SK-N-MC (cell line): Measurements from ENCODE around the gene TXNRD2.

Experiments
- DNase-seq: peaks from one replicate; pipeline ENCODE4 v3.0.0-alpha.2; 2011; ENCODE audit warnings: low read depth, low spot score
- H3K27ac ChIP-seq: fragments of 200-600 bp; sonication (generic); 2 replicates; pipeline ENCODE4 v1.5.1; 2016; ENCODE audit warnings: mixed run types
- H3K36me3 ChIP-seq: fragments of 200-600 bp; sonication (generic); 2 replicates; pipeline ENCODE4 v1.6.1; 2017; ENCODE audit warnings: antibody characterized with exemption, low read length, mixed read lengths; ENCODE audit not compliant: insufficient read depth
- H3K4me3 ChIP-seq: fragments of 200-600 bp; sonication (generic); 2 replicates; pipeline ENCODE4 v1.5.1; 2016
- H3K9ac ChIP-seq: fragments of 200-600 bp; sonication (generic); 2 replicates; pipeline ENCODE4 v1.8.0; 2017; ENCODE audit warnings: mixed run types, mixed read lengths; ENCODE audit not compliant: insufficient read length
- H3K9me3 ChIP-seq: fragments of 200-600 bp; sonication (generic); 2 replicates; pipeline ENCODE4 v1.6.1; 2017; ENCODE audit warnings: low read depth, mild to moderate bottlenecking, antibody characterized with exemption, low read length, moderate library complexity, mixed read lengths
- EZH2 ChIP-seq: fragments of 200-600 bp; sonication (generic); IDR thresholded peaks from one replicate; pipeline ENCODE4 v1.6.1; 2017; ENCODE audit warnings: antibody characterized with exemption
- FOXP2 ChIP-seq: optimal IDR thresholded peaks from 2 replicates; pipeline ENCODE3; 2011; ENCODE audit warnings: mild to moderate bottlenecking, moderate library complexity; ENCODE audit not compliant: insufficient read depth; ENCODE audit errors: extremely low read length, control extremely low read depth
- POLR2AphosphoS5 ChIP-seq: IDR thresholded peaks from 2 replicates; pipeline ENCODE4 v1.6.1; 2012; ENCODE audit warnings: mild to moderate bottlenecking, low read depth, low read length, borderline replicate concordance

The TXNRD2 gene

DNA sequence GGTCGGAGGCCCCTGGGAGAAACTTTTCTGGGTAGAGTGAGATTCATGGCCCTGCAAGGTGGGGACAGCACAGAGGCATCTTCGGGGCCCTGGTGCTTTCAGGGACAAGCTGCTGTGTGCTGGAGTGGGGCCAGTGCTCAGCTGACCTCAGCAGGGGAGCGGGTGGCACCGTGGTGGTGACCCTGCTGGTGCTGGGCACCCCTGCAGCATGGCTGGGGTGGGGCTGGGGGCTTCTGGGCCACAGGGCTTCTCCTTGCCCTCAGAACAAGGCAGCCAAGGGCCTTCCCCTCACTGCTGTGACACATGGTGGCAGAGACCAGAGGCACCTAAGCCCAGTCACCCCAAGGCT, 62.0 kb downstream of the TXNRD2 start:
- no peak for TF ChIP-seq FOXP2
- no peak for TF ChIP-seq POLR2AphosphoS5
- TF ChIP-seq EZH2, result no peak
- Histone ChIP-seq H3K4me3 (no peak overlapping the region), H3K27ac (no peak overlapping the region), H3K9ac (no peak overlapping the region), H3K9me3 (no peaks in the 10 kb centered on the region), H3K36me3 (no peaks in the 10 kb centered on the region)
- no peak for DNase-seq

- DNase-seq, result no peak
- H3K9ac ChIP-seq, result no peak overlapping the region
- TF ChIP-seq POLR2AphosphoS5 (no peak), FOXP2 (no peak)
- H3K36me3 ChIP-seq, result no peaks in the 10 kb centered on the region
- H3K27ac ChIP-seq, result no peak overlapping the region
- no peak overlapping the region for H3K4me3 ChIP-seq
- no peaks in the 10 kb centered on the region for H3K9me3 ChIP-seq
Measured at GRCh38 chr22:19879246-19879570, 62.4 kb downstream of the TXNRD2 start.

DNA sequence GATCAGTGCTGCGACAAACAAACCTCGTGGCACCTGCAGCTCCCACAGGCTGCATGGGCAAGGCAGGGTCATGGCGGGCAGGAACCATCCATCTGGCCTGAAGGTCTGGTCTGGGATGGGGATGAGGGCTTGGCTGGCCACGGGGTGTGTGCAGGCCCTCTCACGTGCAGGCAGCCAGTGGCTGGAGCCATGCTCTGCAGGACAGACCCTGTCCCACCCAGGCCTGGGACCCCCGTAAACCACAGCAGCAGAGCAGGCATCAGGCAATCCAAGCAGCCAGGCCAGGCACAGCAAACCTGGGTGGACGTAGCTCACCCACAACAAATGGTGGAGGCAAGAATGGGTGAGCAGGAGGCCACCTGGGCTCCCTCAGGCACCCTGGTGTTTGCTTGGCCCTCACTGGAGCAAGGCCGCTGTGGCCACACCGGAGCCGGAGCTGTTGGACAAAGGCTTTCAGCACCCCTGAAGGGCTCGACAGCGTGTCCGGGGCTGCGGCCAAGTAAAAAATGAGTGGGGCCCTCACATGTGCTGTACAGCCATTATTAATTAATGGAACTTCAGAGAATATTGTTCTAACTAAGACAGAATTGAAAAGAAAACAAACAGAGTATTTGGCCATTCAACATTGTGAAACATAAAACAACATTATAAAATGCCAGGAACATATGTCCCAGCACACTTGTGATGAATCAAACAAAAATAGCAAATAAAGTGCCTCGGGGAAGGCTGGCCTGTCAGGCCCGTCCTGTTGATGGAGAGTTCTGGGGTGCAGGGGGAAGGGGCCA, 63.0 kb downstream of the TXNRD2 start:
- TF ChIP-seq FOXP2, result no peak
- TF ChIP-seq EZH2, result no peak
- TF ChIP-seq POLR2AphosphoS5, result no peak

DNA sequence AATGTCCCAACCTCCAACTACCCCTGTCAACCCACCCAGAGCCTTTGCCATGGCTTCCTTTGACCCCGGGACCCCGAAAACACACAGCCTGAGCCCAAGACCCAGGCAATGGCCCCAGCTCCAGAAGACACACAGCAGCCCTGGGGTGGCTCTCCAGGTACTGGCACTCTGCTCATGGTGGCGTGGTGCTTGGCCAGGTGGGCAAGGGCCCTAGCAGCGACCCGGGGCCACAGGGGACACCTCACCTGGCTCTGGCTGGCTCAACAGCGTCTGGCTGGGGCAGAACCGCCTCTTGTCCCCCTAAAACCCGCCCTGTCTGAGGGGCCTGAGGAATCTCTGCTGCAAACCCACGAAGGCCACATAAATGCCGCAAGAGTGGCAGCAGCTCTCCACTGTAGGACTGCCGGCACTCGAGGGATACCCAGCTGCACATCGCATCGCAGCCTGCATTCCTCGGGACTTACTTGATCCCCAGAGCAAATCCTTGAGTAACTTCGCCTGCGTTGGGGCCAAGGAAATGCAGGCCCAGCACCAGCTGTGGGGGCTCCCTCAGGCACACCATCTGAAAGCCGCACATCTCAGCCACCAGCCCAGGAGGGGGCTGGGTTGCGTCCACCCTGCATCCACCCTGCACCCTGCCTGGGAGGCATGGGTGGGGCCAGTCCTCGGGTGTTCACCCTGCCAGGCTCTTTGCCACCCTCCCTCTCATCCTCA, 63.8 kb downstream of the TXNRD2 start:
- no peaks in the 10 kb centered on the region for H3K36me3 ChIP-seq

More for the DNA sequence above, 63.0 kb downstream of the TXNRD2 start:
- no peak for DNase-seq
- H3K9ac ChIP-seq, result no peak overlapping the region
- H3K9me3 ChIP-seq, result no peaks in the 10 kb centered on the region
- H3K4me3 ChIP-seq, result no peak overlapping the region
- 0 out of 2 replicates have a peak overlapping the region, but pooled peaks have one; percentile 46 for H3K27ac ChIP-seq
- no peaks in the 10 kb centered on the region for H3K36me3 ChIP-seq

DNA sequence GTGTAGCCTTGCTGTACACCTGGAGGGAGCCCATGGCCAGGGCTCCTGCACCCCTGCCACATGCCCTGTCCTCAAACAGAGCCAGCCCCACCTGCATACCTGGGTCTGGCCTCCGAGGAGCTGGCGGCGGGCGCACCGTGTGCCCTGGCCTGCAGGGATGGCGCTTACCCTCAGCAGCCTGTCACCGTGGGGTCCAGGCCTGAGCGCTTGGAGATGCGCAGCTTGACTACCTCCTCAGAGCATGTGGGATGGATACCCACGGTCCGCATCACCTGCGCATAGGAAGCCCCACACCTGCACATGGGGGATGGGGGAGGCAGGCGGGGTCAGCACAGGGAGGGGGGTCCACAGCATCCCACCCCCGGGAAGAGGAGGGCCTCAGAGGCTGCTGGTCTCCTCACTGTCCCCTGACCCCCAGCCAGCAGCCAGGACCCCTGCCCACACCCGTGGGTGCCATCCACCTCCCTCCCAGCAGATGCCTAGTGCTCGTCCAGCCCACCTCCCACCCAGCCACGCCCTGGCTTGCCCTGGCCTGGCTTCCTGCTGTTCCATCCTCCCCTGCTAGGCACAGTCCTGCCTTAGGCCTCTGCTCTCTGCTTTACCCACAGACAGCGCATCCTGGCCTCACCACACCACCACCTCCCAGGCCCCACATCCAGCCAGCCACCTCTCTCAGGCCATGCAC, 64.5 kb downstream of the TXNRD2 start:
- H3K36me3 ChIP-seq, result no peaks in the 10 kb centered on the region
- no peak for DNase-seq
- H3K9ac ChIP-seq, result no peak overlapping the region
- no peak overlapping the region for H3K27ac ChIP-seq
- no peak for TF ChIP-seq POLR2AphosphoS5
- TF ChIP-seq FOXP2, result no peak
- TF ChIP-seq EZH2, result no peak
- no peaks in the 10 kb centered on the region for H3K9me3 ChIP-seq
- H3K4me3 ChIP-seq, result no peak overlapping the region

More for the DNA sequence above, 63.8 kb downstream of the TXNRD2 start:
- no peaks in the 10 kb centered on the region for H3K9me3 ChIP-seq
- H3K27ac ChIP-seq, result no peak overlapping the region
- DNase-seq, result no peak
- no peak overlapping the region for H3K4me3 ChIP-seq
- no peak overlapping the region for H3K9ac ChIP-seq
- no peak for TF ChIP-seq EZH2
- TF ChIP-seq FOXP2, result no peak
- no peak for TF ChIP-seq POLR2AphosphoS5

- no peak overlapping the region for H3K27ac ChIP-seq
- TF ChIP-seq FOXP2 (no peak), EZH2 (no peak), POLR2AphosphoS5 (no peak)
Measured at GRCh38 chr22:19876314-19876940, 65.2 kb downstream of the TXNRD2 start.

DNA sequence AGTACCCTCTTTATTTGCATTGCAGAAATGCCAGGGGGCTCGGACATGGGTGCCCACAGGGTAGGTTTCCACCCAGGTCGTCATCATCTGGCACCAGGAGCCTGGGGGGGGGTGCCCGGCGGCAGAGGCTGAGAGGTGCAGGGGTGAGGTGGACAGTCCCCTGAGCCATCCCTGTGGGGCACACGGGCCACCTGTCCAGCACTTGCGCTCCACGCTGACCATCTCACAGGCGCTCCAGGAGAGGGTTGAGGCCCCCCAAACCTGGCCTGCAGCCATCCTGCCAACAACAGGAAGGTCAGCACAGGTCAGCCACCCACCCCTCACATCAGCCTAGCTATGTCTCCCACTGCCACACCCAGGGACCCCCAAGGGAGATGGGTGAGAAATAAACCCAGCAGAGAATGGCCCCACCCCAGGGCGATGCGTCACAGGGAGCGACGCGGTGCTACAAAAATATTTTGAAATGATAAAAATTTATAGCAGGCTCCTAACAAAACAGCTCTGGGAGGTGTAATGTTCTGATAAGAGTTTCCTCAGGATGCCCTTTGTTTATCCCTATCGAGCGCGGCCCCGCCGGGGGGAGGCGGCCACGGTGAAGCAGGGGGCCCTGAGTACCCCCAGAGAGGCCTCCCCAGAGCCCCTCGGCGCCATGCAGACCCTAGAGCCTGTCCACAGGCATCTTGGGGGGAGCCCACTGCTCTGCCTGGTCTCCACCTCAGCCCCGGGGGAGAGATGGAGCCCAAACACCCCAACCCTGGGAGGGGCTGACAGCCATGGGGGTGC, 65.9 kb downstream of the TXNRD2 start:
- Histone ChIP-seq H3K27ac (no peak overlapping the region), H3K4me3 (no peak overlapping the region), H3K9me3 (no peaks in the 10 kb centered on the region), H3K9ac (no peak overlapping the region), H3K36me3 (no peaks in the 10 kb centered on the region)
- DNase-seq, result no peak
- TF ChIP-seq FOXP2 (no peak), POLR2AphosphoS5 (no peak), EZH2 (no peak)

More at GRCh38 chr22:19876314-19876940, 65.2 kb downstream of the TXNRD2 start:
- H3K36me3 ChIP-seq, result no peaks in the 10 kb centered on the region
- no peak for DNase-seq
- H3K9ac ChIP-seq, result no peak overlapping the region
- no peak overlapping the region for H3K4me3 ChIP-seq
- no peaks in the 10 kb centered on the region for H3K9me3 ChIP-seq
